Heart left ventricle (tissue), 13 donors: ENCODE data around the gene OR14A2.

Experiments
- POLR2A ChIP-seq, 2 donors: fragments of 450-650 bp; IDR thresholded peaks; one replicate each; pipeline ENCODE4 v1.6.1; 2017; ENCODE audit warnings: antibody characterized with exemption in 2 of 2, mild to moderate bottlenecking in 2 of 2, moderate library complexity in 2 of 2
- TF ChIP-seq, protein P1 (sequence below), 12 donors: fragments of 200-600 bp; sonication (generic) in 4 of 12; IDR thresholded peaks; one replicate each; pipeline versions ENCODE4 v1.5.0 to v1.8.0; 2018 to 2022; ENCODE audit warnings: antibody characterized with exemption in 12 of 12, mild to moderate bottlenecking in 5 of 12
- donor health status: ischemic (EF 13 %, LVEDD 7.1; RV severe dilation, severe dysfunction).
- donor health status: DM: no; HTN: yes; CAD: no.
- donor health status: DM: no; HTN: no; CAD: no.
- donor health status: ischemic (EF 25% LVEDD 6.9; RV normal size, moderate dysfunction).
- donor health status: ischemic (EF 25% LVEDD 5.7; RV mildly dilated, moderate dysfunction).
- donor health status: ischemic (EF 35%, LVEDD 5.7; RV mildly dilated, moderate dysfunction).
- donor health status: nonischemic (EF 11% LVEDD 7.7; RV severe dilation, severe dysfunction).
- donor health status: DM: yes; HTN: yes; CAD: no.
- donor health status: PGD.
- donor health status: ischemic (EF 29% LVEDD 5.4; RV normal size, mild dysfunction).
- donor health status: nonischemic (EF 23%, LVEDD 6.1; RV moderate dilation, normal function).

DNA sequence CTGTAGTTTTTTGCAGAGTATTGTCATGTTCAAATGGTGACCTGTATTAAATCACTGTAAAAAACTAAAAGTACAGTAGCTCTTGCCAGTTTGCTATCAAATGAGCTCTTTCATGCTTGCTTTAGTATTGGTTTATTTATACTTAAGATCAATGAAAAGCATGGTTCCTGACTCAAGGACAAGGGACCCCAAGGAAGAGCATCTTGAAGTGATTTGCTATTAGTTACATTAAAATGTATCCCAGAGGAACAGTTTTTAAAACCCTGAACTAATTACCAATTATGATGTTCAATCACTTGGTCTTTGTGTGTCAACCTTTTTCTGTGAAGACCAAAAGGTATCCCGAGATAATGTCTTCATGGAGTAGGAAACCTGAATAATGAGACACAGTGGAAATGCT, 68.3 kb downstream of the OR14A2 start, which contains the start of gene OR13G1:
- no peak for TF ChIP-seq POLR2A (IDR thresholded peaks at IDR 0.05)
- TF ChIP-seq, protein P1, sequence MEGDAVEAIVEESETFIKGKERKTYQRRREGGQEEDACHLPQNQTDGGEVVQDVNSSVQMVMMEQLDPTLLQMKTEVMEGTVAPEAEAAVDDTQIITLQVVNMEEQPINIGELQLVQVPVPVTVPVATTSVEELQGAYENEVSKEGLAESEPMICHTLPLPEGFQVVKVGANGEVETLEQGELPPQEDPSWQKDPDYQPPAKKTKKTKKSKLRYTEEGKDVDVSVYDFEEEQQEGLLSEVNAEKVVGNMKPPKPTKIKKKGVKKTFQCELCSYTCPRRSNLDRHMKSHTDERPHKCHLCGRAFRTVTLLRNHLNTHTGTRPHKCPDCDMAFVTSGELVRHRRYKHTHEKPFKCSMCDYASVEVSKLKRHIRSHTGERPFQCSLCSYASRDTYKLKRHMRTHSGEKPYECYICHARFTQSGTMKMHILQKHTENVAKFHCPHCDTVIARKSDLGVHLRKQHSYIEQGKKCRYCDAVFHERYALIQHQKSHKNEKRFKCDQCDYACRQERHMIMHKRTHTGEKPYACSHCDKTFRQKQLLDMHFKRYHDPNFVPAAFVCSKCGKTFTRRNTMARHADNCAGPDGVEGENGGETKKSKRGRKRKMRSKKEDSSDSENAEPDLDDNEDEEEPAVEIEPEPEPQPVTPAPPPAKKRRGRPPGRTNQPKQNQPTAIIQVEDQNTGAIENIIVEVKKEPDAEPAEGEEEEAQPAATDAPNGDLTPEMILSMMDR (IDR thresholded peaks at IDR 0.05), result no peak
